ENCODE measurements around the gene ANKRD13B.
A peak's percentile ranks its signal among the peaks of the same experiment; 100 is the strongest.
"Not testable (repeated sequence)": the region's sequence is repeated elsewhere in the genome, so short reads cannot be mapped to it uniquely, and the experiment has no call there.

ANKRD13B gene
- 3.0 to 15.8 reads per million in 2 experiments for total RNA-seq

DNA sequence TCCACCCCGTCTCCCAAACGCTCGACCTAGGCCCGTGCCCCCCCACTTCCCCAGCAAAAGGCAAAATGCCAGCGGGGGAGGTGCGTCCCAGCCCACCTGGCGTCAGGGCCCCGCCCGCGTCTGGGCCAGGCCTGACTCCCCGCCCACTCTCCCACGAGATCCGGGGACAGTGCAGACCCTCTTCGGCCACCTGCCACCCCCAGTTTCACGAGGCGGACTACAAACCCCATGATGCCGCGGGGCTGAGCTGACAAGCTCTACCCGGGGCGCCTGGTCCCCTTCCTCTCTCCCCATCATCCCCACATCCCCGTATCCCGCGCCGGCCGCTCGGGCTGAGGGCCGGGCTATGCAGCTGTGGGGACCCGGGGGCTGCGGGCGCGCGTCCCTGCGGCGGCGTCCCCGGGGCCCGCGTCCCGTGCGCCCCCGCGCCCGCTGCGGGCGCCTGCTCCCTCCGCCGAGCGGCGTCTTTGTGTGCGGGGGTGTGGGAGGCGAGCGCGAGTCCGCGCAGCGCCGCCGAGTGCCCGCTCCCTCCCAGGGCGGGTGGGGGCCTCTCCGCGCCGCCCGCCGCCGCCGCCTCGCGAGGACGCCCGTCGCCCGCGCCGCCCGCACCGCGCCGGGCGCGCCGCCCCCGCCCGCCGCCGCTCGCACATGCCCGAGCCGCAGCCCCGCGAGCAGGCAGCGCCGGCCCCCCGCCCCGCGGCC, at the start of gene ANKRD13B:
Gene ANKRD13B (plus strand): TSS at position 283 of the 702 bp plus-strand sequence. CDS start 490 bp downstream, outside the sequence.
- no peak for DNase-seq (ENCODE audit: low read depth)

DNA sequence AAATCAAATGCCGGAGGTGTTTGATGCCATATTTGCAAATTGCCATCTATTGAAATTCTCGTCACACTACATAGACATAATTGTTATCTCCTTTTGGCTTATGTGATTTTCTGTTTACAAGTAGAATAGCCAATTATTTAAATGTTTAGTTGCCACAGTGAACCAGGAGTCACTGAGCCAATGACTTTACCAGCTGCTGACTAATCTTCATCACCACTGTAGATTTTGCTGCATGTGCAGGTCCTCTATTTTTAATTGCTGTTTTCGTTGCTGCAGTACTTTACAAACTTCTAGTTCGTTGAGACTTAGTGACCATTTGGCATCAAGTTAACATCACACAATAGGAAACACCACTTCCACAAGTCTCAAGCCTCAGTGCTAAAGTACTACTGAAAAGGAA, 48.9 kb upstream of the ANKRD13B start:
- no peak for DNase-seq (ENCODE audit: low read depth)

DNA sequence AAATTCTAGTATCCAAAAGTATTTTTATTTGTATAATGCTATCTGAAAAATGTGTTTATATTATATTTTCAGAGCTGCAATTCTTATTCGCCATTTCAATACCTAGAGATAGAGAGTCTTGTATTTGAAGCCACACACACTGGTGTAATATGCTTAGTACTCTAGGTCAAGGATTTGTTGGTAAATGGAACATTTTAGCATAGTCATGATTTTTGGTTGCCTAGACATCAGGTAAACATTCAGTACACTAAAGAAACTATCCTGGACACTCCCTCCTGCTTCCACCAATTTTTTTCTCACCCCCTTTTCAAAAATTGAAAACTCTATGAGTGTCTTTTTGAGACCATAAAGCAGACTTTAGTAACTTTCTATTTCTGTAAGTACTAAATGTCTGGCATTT, 46.8 kb upstream of the ANKRD13B start:
- no peak for DNase-seq (ENCODE audit: low read depth)

DNA sequence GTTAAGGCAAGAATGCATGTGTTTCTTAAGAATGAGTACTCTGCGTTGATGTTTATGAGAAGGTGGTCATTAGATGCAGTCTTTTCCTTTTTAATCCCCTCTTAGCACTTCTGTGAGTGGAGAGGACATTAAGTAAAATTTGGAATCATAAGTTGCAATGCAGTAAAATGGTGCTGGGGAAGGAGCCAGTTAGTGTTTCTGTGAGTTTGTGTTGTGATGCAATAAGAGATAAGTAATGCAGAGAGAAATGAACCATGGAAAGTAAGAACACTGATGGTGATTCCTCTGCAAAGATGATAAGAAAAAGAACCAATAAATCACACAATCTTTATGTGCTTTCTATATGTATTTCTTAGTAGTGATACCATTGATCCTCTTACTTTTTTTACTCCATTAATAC, 46.1 kb upstream of the ANKRD13B start:
- no peak for DNase-seq (ENCODE audit: low read depth)

DNA sequence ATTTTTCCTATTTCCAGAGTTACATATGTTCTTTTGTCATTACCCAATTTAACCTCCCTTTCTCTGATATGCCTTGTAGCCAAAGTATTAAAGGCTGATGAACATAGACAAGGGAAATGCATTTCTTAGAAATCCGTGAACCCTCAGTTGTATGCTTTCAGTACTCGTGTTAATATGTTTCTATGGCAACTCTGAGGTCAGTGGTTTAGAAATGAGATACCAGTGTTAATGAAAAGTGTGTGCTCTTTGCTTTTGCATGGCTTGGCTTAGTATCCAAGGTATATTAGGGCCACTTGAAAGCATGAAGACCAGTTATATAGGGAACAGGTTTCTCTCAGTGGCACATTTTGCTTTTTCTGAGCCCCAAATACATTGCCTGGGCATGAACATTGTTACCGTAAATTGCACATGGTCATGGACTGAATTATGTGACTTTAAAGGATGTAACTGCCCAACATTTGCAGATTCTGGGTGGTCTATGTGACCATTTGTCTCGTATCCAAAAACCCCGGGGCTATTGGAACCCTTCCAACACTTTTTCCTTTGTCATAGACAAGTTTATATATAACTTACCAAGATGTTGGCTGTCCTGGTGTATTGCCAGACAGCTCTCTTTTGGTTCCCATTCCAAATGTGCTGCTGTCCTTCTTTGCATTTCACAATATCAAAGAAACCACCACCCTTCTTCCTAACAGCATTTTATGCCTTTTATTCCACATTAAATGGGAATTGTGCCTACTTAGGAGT, 43.6 kb upstream of the ANKRD13B start:
- no peak for DNase-seq (ENCODE audit: low read depth)

DNA sequence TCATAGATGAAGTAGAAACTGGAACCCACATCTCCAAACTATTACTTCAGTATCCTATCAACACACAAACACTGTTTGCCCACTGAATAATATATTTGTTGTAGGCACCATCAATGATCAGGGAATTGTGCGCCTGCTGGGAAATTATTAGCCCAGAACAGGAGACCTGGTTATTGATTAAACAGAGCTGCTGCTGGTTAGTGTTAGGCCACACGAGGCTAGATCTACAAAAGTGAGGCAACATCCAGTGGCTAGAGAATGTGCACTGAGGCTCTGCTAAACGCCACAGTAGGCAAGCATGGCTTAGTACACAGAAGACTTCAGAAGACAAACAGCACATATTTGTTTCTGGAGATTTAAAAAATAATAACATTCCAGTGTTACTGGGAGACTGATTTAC, 37.1 kb upstream of the ANKRD13B start:
- no peak for DNase-seq (ENCODE audit: low read depth)

DNA sequence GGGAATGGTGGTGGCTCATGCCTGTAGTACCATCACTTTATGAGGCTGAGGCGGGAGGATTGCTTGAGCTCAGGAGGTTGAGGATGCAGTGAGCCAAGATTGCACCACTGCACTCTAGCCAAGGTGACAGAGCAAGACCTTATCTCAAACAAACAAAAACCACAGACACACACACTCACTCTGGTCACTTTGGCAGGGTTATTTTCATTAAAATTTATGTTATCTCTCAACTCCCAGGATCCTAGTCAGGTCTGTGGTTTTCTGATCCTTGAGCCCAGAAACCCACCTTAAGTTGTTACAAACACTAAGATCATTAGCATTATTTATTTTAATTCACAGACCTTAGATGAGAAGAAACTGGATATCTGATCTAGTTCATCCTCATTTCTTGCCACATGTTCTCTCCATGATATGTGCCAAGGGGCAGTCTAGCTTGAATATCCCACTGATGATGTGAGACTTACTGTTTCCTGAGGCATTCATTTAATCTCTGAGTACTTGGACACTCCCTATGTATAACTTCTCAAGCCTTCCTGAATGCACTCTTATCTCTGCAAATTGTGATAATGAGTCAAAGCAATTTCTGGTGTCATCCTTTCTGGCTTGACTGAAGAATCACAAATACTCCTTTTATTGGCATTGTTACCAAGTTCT, 35.7 kb upstream of the ANKRD13B start:
- no peak for DNase-seq (ENCODE audit: low read depth)

DNA sequence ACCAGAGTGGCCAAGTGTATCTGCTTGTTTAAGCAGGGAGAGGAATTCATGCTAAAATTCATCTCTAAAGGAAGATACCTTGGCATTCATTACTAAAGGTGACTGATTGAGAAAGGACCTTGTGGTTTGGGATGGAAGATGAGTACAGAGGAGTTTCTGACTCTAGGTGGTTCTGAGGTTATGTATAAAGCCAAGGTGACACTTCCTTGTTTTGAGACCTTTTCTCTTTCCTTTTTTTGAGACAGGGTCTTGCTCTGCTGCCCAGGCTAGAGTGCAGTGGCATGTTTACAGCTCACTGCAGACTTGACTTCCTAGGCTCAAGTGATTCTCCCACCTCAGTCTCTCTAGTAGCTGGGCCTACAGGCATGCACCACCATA, 35.2 kb upstream of the ANKRD13B start:
- DNase-seq (ENCODE audit: low read depth): no peak

DNA sequence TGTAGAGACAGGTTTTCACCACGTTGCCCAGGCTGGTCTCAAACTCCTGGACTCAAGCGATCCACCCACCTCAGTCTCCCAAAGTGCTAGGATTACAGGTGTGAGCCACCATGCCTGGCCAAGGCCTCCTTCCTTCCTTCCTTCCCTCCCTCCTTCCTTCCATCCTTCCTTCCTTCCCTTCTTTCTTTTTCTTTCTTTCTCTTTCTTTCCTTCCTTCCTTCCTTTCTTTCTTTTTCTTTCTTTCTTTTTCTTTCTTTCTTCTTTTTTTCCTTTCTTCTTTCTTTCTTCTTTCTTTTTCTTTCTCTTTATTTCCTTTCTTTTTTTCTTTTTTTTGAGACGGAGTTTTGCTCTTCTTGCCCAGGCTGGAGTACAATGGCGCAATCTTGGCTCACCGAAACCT, 34.8 kb upstream of the ANKRD13B start:
- DNase-seq (ENCODE audit: low read depth): not testable (repeated sequence)

DNA sequence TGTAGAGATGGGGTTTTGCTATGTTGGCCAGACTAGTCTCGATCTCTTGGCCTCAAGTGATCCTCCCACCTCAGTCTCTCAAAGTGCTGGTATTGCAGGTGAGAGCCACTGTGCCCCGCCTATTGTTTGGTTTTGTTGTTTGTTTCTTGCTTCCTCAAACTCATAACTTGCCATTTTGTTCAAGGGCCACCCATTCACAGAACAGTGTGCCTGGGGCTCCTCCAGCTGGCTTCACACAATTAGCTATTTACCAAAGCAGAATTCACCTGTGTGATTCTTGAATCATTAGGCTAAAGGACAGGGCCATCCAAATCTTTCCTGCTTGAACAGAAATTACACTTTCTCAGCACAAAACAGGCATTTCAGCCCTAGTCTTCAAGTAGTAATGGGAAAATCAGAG, 33.3 kb upstream of the ANKRD13B start:
- DNase-seq (ENCODE audit: low read depth): no peak

DNA sequence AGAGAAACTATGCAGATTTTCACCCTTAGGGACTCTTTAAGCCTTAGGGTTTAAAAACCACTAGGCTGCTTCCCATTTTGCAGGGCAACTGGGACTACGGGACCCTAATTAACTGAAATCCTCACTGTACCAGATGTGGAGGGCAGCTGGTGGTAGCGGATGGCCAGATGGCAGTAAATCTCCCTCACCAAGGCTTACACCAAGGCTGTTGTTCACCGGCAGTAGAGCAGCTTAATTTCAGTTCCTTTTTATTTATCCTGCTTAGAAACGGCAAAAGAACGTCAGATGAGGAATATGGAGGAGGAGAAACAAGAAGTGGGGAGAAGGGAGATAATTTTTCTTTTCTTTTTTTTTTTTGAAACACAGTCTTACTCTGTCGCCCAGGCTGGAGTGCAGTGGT, 32.6 kb upstream of the ANKRD13B start:
- DNase-seq (ENCODE audit: low read depth): no peak

DNA sequence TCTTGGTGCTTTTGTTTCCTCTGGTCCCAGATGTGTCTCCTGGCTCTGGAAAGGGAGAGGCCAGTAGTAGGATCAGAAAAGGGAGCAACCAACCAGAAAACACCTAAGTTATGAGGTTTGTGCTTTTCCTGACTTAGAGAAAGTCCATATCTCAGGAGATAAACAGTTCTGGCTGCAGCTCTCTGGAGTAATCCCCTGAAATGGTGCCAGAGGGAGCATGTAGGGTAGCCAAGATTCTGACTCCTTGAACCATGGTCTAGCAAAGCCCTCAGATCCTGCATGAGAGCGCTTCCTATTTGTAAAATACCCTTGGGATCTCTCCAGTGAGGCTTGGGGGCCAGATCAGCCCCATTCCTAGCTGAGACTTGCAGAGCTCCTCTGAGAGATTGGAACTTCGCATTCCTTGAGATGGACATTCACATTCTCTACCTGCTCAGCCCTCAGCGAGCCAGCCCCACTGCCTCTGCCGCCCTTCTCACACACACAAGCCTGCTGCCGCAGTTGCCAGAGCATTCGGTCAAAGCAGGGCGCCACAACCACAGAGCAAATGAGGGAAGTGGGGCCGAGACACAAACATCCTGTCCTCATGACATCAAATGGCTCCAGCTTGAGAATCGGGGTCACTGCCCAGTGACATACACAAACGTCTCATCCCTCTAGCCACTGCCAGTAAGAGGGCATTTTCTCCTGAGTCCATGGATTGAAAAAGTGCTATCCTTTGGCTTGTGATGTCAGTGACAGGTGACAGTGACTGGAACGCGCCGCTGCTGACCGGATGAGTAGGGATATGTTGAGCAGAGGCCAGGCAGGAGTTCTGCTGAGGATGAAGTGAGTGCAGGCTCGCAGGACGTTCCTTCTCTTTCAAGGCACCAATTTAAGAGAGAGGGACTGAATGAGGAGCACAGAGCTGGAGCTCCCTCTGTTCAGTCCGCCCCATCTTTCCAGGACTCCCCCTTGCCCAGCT, 31.1 kb upstream of the ANKRD13B start:
- no peak for DNase-seq (ENCODE audit: low read depth)

DNA sequence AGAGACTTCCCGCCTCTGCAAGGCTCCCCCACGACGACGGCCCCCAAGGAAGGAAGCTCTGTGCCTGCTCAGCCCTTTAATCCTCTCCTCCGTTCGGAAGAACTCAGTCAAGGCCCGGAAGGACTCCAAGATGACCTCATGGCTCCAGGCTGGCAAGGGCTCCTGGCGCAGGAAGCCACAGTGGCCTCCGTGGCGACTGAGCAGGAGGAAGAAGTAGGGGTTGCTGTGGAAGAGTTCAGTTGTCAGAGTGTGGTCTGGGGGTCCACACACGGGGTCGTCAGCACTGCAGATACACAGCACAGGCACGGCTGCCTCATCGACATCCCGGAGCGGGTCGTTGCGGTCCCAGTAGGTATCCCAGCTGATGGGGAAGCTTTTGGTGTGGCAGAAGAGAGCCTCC, 30.3 kb upstream of the ANKRD13B start:
- DNase-seq (ENCODE audit: low read depth): no peak

DNA sequence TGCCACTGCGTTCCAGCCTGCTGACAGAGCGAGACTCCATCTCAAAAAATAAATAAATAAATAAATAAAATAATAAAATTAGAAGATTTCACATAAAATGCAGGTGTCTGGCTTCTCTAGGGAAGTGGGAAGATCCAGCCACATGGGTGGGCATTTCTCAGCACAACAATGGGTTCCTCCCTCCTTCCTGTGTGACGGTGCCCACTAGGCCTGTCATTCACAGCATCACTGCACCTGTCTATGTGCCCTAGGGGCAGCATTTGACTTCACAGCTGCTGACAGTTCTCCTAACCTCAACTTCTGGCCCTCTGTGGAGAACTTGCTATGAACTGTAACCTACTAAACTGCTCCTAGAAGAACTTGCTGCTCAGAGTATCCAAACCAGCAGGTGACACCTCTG, 29.1 kb upstream of the ANKRD13B start:
- no peak for DNase-seq (ENCODE audit: low read depth)

DNA sequence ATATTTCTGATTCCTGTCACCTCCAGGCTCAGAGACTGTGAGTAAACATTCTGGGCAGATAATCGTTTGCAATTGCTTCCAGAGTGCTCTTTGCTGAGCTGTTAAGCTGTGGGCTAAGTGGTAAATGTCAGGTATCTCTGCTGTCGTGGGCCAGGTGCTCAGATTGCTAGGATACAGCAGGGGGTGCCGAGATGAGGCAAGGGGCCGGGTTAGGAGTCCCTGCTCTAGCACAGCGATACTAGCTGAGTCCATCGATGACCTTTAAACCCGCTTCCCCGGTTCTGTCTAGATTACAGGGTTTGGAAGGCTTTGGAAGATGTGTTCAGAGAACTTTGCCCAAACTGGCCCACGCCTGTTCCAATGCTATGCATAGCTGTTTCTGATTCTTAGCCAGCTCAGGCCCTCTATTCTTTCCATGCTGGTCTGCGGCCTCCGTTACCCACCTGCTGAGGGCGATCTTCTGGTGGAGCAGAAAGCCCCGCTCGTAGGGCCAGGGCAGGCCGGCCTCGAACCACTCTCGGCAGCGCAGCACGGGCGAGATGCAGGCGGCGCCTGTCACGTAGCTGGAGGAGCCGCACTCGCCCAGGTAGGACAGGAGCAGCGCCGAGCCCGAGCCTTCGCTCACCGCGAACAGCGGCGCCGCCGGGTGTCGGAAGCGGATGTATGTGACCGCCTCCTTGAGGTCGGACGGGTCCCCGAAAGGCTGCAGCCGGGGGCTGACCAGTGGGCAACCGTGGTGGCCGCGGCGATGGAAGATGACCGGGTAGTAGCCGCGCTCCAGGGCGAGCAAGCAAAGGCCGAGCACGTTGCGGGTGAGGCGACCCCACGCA, 27.1 kb upstream of the ANKRD13B start:
- DNase-seq (ENCODE audit: low read depth): peak; percentile 22

DNA sequence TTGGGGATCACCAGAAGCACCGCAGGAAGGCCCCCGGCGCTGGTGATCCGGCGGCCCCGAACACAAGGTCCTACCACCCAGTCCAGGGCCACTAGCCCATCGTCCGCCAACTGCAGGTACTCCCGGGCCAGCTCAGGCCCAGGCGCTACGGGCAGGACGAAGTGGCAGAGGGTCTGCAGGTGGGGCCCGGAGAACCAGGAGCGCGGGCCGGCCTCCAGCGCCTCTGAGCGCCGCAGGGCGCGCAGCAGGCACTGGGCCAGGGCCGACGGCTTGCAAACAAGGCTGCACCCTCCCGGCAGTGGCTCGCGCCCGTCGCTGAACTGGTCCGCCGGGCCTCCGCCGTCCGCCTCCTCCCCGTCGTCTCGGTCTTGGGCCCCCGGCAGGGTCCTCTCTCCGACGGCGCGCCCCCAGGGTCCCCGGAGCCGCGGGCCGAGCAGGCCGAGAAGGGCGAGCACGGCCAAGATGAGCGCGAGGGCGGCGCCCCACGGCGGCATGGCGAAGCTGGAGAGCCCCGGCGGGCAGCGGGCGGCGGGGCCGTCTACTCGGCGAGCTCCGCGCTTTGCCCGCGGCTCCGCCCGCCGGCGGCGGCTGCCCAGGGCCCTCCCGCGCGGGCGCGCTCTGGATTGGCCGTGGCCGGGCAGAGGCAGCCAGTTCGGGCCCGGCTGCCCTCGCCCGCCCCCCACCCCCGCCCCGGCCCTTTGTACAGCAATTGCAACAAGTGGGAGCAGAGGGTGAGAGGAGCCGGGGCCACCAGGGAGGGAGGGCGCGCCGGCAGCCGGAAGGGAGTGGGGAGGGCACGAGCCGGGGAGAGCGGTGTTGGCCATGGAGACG, 26.2 kb upstream of the ANKRD13B start, which contains the start of gene ABHD15:
Gene ABHD15 (minus strand): TSS at position 565 of the 831 bp plus-strand sequence. CDS start 71 bp downstream, at position 494.
- no peak for DNase-seq (ENCODE audit: low read depth)

DNA sequence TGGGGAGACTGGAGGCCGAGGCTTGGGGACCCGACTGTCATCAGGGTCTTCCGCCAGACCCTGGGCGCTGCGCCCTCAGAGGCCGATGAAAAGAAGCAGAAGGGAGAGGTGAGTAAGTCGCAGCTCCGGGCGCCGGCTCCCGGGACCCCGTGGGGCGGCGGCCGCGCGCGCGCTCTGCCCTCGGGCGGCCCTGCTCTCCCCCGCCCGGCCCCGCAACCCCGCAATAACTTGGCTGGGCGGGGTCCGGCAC, 25.7 kb upstream of the ANKRD13B start:
- DNase-seq (ENCODE audit: low read depth): no peak

DNA sequence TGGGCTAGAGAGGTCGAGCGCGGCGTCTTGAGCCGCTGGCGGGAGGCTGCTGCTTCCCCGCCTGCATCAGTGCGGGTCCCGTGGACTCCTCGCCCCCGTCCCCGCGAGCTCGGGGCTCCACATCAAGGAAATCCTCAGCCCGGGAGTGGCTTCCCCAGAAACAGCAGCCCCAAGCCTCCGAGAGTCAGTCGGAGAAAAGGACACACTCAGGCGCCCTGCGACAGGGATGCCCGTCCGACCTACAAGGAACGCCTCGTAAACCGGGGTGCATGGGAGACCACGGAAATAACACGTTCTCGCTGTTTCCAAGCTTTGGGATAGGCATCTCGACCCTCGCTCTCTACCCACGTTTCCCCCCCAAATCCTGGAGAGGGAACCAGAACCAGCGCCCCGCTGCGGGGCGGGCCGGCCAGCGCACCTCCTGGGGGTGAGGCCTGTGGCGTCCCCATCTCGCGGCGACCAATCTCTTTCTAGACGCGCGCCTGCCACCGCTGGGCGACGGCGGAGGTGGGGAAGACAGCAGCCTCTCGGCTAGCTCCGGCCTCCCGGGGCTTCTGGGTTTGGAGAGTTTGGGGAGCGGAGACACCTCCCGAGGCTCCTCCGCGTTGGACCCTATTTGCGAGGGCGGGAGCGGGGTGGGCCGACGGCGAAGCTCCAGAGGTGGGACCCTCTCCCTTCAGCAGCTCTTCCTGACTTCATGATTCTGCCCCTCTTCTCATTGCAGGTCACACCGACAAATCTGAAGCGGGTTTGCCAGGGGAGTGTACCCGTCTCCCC, 25.2 kb upstream of the ANKRD13B start:
- DNase-seq (ENCODE audit: low read depth): peak; percentile 58
